H1 (cell line): Measurements from ENCODE around the gene RAB4B. TPM values are rescaled to one million over a fixed set of nuclear protein-coding genes. Genes with fewer than 3 reads are reported as not detected.

Experiments used
- CTCF ChIA-PET: fragments of 300-600 bp; sonication (Branson Sonifier 250); formaldehyde crosslinking; loops from one replicate; lab custom pipeline; 2021; ENCODE audit not compliant: partially characterized antibody; lab: Charles Lee
- POLR2A ChIA-PET: fragments of 300-600 bp; sonication (Branson Sonifier 250); formaldehyde crosslinking; loops from one replicate; lab custom pipeline; 2021; ENCODE audit warnings: inconsistent platforms; ENCODE audit not compliant: partially characterized antibody; lab: Charles Lee
- DNase-seq, 2 experiments: peaks; one replicate each; pipeline versions ENCODE4 v3.0.0 to v3.0.0-alpha.2; 2010 to 2022; ENCODE audit warnings: low spot score in 2 of 2, low read depth in 1 of 2, mixed read lengths in 1 of 2
- FAIRE-seq: peaks from 2 replicates; lab custom pipeline; 2011; peaks lifted over from hg19 to GRCh38; lab: Jason Lieb, UNC
- H2AFZ ChIP-seq: 2 replicates; pipeline ENCODE4 v1.8.1; 2012; ENCODE audit warnings: low read length, inconsistent platforms
- H2AK5ac ChIP-seq: 2 replicates; pipeline ENCODE4 v1.6.1; 2013; ENCODE audit warnings: low read depth, low read length
- H2BK120ac ChIP-seq: replicated peaks from 2 replicates; pipeline ENCODE3; 2013; ENCODE audit warnings: low read depth, low read length, inconsistent platforms
- H2BK12ac ChIP-seq: 2 replicates; pipeline ENCODE4 v1.6.1; 2013; ENCODE audit warnings: low read depth, low read length
- H2BK15ac ChIP-seq: 2 replicates; pipeline ENCODE4 v1.6.1; 2013; ENCODE audit warnings: low read length
- H2BK20ac ChIP-seq: 2 replicates; pipeline ENCODE4 v1.6.1; 2013; ENCODE audit warnings: low read length
- H2BK5ac ChIP-seq: 2 replicates; pipeline ENCODE4 v1.6.1; 2013; ENCODE audit warnings: low read depth, low read length
- H3K14ac ChIP-seq: 2 replicates; pipeline ENCODE4 v1.6.1; 2013; ENCODE audit warnings: inconsistent platforms; ENCODE audit not compliant: insufficient read length
- H3K18ac ChIP-seq: 2 replicates; pipeline ENCODE4 v1.6.1; 2013; ENCODE audit warnings: low read length; ENCODE audit errors: extremely low read depth
- H3K23ac ChIP-seq: 2 replicates; pipeline ENCODE4 v1.6.1; 2013; ENCODE audit warnings: inconsistent platforms; ENCODE audit not compliant: insufficient read length
- H3K23me2 ChIP-seq: 2 replicates; pipeline ENCODE4 v1.6.1; 2013; ENCODE audit warnings: low read depth, low read length
- H3K27ac ChIP-seq: 2 replicates; pipeline ENCODE4 v1.6.1; 2011; ENCODE audit warnings: low read depth, low read length, inconsistent platforms
- H3K27me3 ChIP-seq, 4 experiments: replicated peaks in 1 of 4; 1 replicate in 1 of 4; 2 replicates in 3 of 4; pipeline versions ENCODE4 v1.6.1 to v1.8.1; 2011 to 2013; ENCODE audit warnings: low read length in 3 of 4, mild to moderate bottlenecking in 3 of 4, inconsistent platforms in 2 of 4, mixed read lengths in 2 of 4, moderate library complexity in 1 of 4; ENCODE audit not compliant: control insufficient read depth in 3 of 4, insufficient read depth in 3 of 4; ENCODE audit errors: extremely low read depth in 1 of 4
- H3K36me3 ChIP-seq, 4 experiments: 2 replicates each; pipeline versions ENCODE4 v1.6.1 to v1.8.1; 2011 to 2013; ENCODE audit warnings: mild to moderate bottlenecking in 4 of 4, low read length in 3 of 4, moderate library complexity in 2 of 4, control low read depth in 1 of 4, inconsistent platforms in 1 of 4; ENCODE audit not compliant: insufficient read depth in 4 of 4, control insufficient read depth in 2 of 4
- H3K4ac ChIP-seq: replicated peaks from 2 replicates; pipeline ENCODE3; 2013; ENCODE audit warnings: low read length, low read depth, mixed read lengths, inconsistent platforms; ENCODE audit not compliant: insufficient read length
- H3K4me1 ChIP-seq, 4 experiments: replicated peaks in 1 of 4; 1 replicate in 1 of 4; 2 replicates in 3 of 4; pipeline versions ENCODE4 v1.6.1 to v1.8.1; 2011 to 2013; ENCODE audit warnings: low read length in 3 of 4, inconsistent platforms in 2 of 4, mixed read lengths in 1 of 4; ENCODE audit not compliant: insufficient read depth in 4 of 4, control insufficient read depth in 3 of 4
- H3K4me2 ChIP-seq, 2 experiments: 2 replicates each; pipeline versions ENCODE4 v1.6.1 to v1.8.1; 2011 to 2013; ENCODE audit warnings: low read depth in 2 of 2, low read length in 2 of 2, control low read depth in 1 of 2, inconsistent platforms in 1 of 2, mild to moderate bottlenecking in 1 of 2; ENCODE audit not compliant: insufficient read depth in 1 of 2
- H3K4me3 ChIP-seq, 4 experiments: fragments of 200-600, 300-600 bp in 1 of 4; sonication (generic), shearing (Covaris generic), sonication (Bioruptor Twin) in 1 of 4; 2 replicates each; pipeline versions ENCODE4 v1.5.1 to v1.8.1; 2011 to 2016; ENCODE audit warnings: low read length in 4 of 4, low read depth in 3 of 4, control low read depth in 2 of 4, inconsistent platforms in 2 of 4, mild to moderate bottlenecking in 2 of 4, mixed read lengths in 1 of 4, moderate library complexity in 1 of 4; ENCODE audit not compliant: insufficient read depth in 2 of 4; ENCODE audit errors: extremely low read depth in 1 of 4
- H3K56ac ChIP-seq: replicated peaks from 2 replicates; pipeline ENCODE3; 2013; ENCODE audit warnings: low read depth, mild to moderate bottlenecking, mixed read lengths, low read length, inconsistent platforms; ENCODE audit not compliant: insufficient read length
- H3K79me1 ChIP-seq: 2 replicates; pipeline ENCODE4 v1.6.1; 2013; ENCODE audit warnings: low read depth, low read length, control low read depth
- H3K79me2 ChIP-seq, 2 experiments: 2 replicates each; pipeline versions ENCODE4 v1.6.1 to v1.8.1; 2012 to 2013; ENCODE audit warnings: low read length in 2 of 2, mild to moderate bottlenecking in 2 of 2, inconsistent platforms in 1 of 2; ENCODE audit not compliant: insufficient read depth in 2 of 2, control insufficient read depth in 1 of 2
- H3K9ac ChIP-seq, 4 experiments: replicated peaks in 1 of 4; 1 replicate in 1 of 4; 2 replicates in 3 of 4; pipeline versions ENCODE4 v1.6.1 to v1.8.1; 2011 to 2013; ENCODE audit warnings: low read depth in 3 of 4, low read length in 3 of 4, control low read depth in 2 of 4, mild to moderate bottlenecking in 2 of 4, moderate library complexity in 2 of 4, inconsistent platforms in 1 of 4; ENCODE audit errors: extremely low read depth in 1 of 4
- H3K9me3 ChIP-seq, 2 experiments: 2 replicates each; pipeline versions ENCODE4 v1.6.1 to v1.8.1; 2012 to 2013; ENCODE audit warnings: mild to moderate bottlenecking in 2 of 2, moderate library complexity in 2 of 2, control low read depth in 1 of 2, inconsistent platforms in 1 of 2, low read depth in 1 of 2, low read length in 1 of 2, mixed read lengths in 1 of 2; ENCODE audit not compliant: insufficient read depth in 2 of 2
- H4K20me1 ChIP-seq, 2 experiments: replicated peaks in 1 of 2; 2 replicates each; pipeline versions ENCODE3 to v1.8.1; 2011 to 2013; ENCODE audit warnings: inconsistent platforms in 2 of 2, low read length in 2 of 2, mild to moderate bottlenecking in 1 of 2; ENCODE audit not compliant: insufficient read depth in 2 of 2, control insufficient read depth in 1 of 2
- H4K5ac ChIP-seq: 2 replicates; pipeline ENCODE4 v1.6.1; 2013; ENCODE audit warnings: low read length, low read depth, mixed read lengths, inconsistent platforms; ENCODE audit not compliant: insufficient read length
- H4K8ac ChIP-seq: 2 replicates; pipeline ENCODE4 v1.8.0; 2013; ENCODE audit warnings: mild to moderate bottlenecking, moderate library complexity, low read length, inconsistent platforms; ENCODE audit not compliant: insufficient read depth; ENCODE audit errors: extremely low read depth
- H4K91ac ChIP-seq: replicated peaks from 2 replicates; pipeline ENCODE3; 2013; ENCODE audit warnings: low read length, mixed read lengths, inconsistent platforms; ENCODE audit not compliant: insufficient read length
- CHD2 ChIP-seq: IDR thresholded peaks from 2 replicates; pipeline ENCODE4 v1.6.1; 2012; ENCODE audit warnings: low read length, improper control_type of control experiment
- CTBP2 ChIP-seq: IDR thresholded peaks from 2 replicates; pipeline ENCODE4 v1.7.0; 2011; ENCODE audit warnings: borderline replicate concordance, mild to moderate bottlenecking, moderate library complexity, mixed read lengths, low read length; ENCODE audit not compliant: insufficient read depth, insufficient read length
- GABPA ChIP-seq: IDR thresholded peaks from 2 replicates; pipeline ENCODE4 v1.6.1; 2011; ENCODE audit warnings: mild to moderate bottlenecking, low read length, moderate library complexity, borderline replicate concordance; ENCODE audit not compliant: insufficient read depth
- RFX5 ChIP-seq: IDR thresholded peaks from 2 replicates; pipeline ENCODE4 v1.6.1; 2011; ENCODE audit warnings: low read depth, low read length, improper control_type of control experiment, borderline replicate concordance
- SP1 ChIP-seq: IDR thresholded peaks from 2 replicates; pipeline ENCODE4 v1.6.1; 2011; ENCODE audit warnings: low read depth, low read length
- SRF ChIP-seq: IDR thresholded peaks from 2 replicates; pipeline ENCODE4 v1.6.1; 2011; ENCODE audit warnings: mild to moderate bottlenecking, low read depth, low read length, moderate library complexity
- TBP ChIP-seq: IDR thresholded peaks from 2 replicates; pipeline ENCODE4 v1.6.1; 2011; ENCODE audit warnings: low read depth, low read length, improper control_type of control experiment
- TCF12 ChIP-seq: IDR thresholded peaks from 2 replicates; pipeline ENCODE4 v1.6.1; 2011; ENCODE audit warnings: low read depth, mild to moderate bottlenecking, low read length
- USF2 ChIP-seq: IDR thresholded peaks from 2 replicates; pipeline ENCODE4 v1.6.1; 2011; ENCODE audit warnings: low read length, improper control_type of control experiment
- WGBS, 2 experiments: shearing (Covaris generic) in 1 of 2; methylation state at CpG; one replicate each; pipeline versions ENCODE4 v1.1.6 to v1.1.7; 2013 to 2015; ENCODE audit warnings: low lambda C conversion rate in 2 of 2, mixed read lengths in 2 of 2, inconsistent platforms in 1 of 2, low coverage in 1 of 2, missing lambda C conversion rate in 1 of 2; ENCODE audit not compliant: insufficient replicate concordance in 2 of 2, insufficient coverage in 1 of 2, insufficient read length in 1 of 2; ENCODE audit errors: extremely low coverage in 1 of 2, missing lambda C conversion rate in 1 of 2; 5-methylcytosine and 5-hydroxymethylcytosine counted together
- polyA plus RNA-seq, 7 experiments: library from polyadenylated mRNA; depleted of rRNA in 3 of 7; stranded (reverse) in 5 of 7; unstranded in 2 of 7; fragments of >200 nt in 5 of 7; fragments of 200-250 nt in 2 of 7; gene quantifications; 1 replicate in 5 of 7; 2 replicates in 1 of 7; 4 replicates in 1 of 7; pipeline versions ENCODE4 v1.2.1 to v1.2.3, GENCODE V29; 2011 to 2013; ENCODE audit warnings: missing spikeins in 2 of 7, mixed read lengths in 2 of 7
- total RNA-seq: library from RNA; stranded (reverse); fragmentation: NEBNext Ultra II Directional; extraction: Animal tissue kit (Norgen Biotek cat#: 25700); gene quantifications from 2 replicates; pipeline ENCODE4 v1.2.1, GENCODE V29; 2021
- TF ChIP-seq, protein P1 (sequence below), 3 experiments: IDR thresholded peaks; 1 replicate in 2 of 3; 2 replicates in 1 of 3; pipeline versions ENCODE4 v1.5.1 to v1.6.1; 2011; ENCODE audit warnings: low read length in 3 of 3, mild to moderate bottlenecking in 3 of 3, inconsistent platforms in 2 of 3, low read depth in 1 of 3, moderate library complexity in 1 of 3; ENCODE audit not compliant: insufficient read depth in 1 of 3; ENCODE audit errors: control extremely low read depth in 1 of 3

The RAB4B gene
- total and polyA plus RNA-seq, 2 of the 8 experiments (the other 6 are each of a cell fraction or from before 2014, with no cell fraction given): 15.9 to 28.6 TPM

DNA sequence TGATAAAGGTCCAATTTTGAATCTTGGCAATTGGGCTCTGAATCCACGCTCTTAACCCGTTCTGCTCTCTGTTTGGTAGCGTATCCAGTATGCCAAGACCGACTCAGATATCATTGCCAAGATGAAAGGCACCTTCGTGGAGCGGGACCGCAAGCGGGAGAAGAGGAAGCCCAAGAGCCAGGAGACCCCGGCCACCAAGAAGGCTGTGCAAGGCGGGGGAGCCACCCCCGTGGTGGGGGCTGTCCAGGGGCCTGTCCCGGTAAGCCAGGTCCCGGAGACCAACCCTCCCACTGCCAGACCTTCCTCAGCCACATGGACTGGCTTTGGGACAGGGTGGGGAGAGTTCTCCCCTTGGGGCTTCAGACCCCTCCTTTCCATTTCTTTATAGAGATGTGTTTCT lies 18.7 kb upstream of the RAB4B start:
- Histone ChIP-seq H3K56ac (no peak overlapping the region), H4K91ac (no peak overlapping the region), H3K27me3 (no peaks in the 10 kb centered on the region), H3K4me3 (no peak overlapping the region), H2AK5ac (no peak overlapping the region), H3K27ac (no peak overlapping the region), H3K14ac (no peak overlapping the region), H2BK20ac (no peak overlapping the region), H2AFZ (no peak overlapping the region), H3K18ac (no peak overlapping the region), H4K8ac (no peak overlapping the region; the same call in 1 of the 2 replicates), H2BK120ac (no peak overlapping the region), H3K23ac (no peak overlapping the region), H3K4me1 (no peaks in the 10 kb centered on the region; a peak in 2 of 7 replicates), H2BK15ac (no peak overlapping the region), H2BK5ac (no peak overlapping the region), H3K9me3 (no peaks in the 10 kb centered on the region), H4K5ac (no peak overlapping the region), H3K23me2 (no peaks in the 10 kb centered on the region; the same call in 1 of the 2 replicates), H3K9ac (no peak overlapping the region), H4K20me1 (peaks cover 30 to 47% of the 10 kb centered on the region in 2 experiments), H3K4me2 (no peak overlapping the region), H3K4ac (no peak overlapping the region), H2BK12ac (no peak overlapping the region), H3K36me3 (peaks cover 56 to 99% (median 82%) of the 10 kb centered on the region in 4 experiments), H3K79me2 (peaks cover 19 to 42% of the 10 kb centered on the region in 2 experiments), H3K79me1 (peaks cover 9% of the 10 kb centered on the region)
- 98% methylated on average over 13 of the region's 13 CpGs; no CpG with 5 or more reads in 1 of the 2 experiments for WGBS, 2 experiments
- FAIRE-seq (no peak), DNase-seq (no peak)
- CTCF ChIA-PET: interaction anchor here (1.2 kb wide), 1 partner anchor 14 kb away, joined by 3 read pairs; no protein-coding TSS in a partner anchor
- POLR2A ChIA-PET: interaction anchor here (0.6 to 15.7 kb wide), 8 partner anchors 9 to 1638 kb away, joined by 3 to 399 read pairs (median 4); partner anchors contain the start of genes ACTMAP, EGLN2, MIA and RAB4B
- no peak for TF ChIP-seq TBP
- no peak for TF ChIP-seq CHD2
- no peak for TF ChIP-seq CTBP2
- TF ChIP-seq USF2: no peak
- TF ChIP-seq SP1: no peak
- TF ChIP-seq TCF12: no peak
- no peak for TF ChIP-seq SRF
- TF ChIP-seq RFX5: no peak
- TF ChIP-seq GABPA: no peak
- TF ChIP-seq, protein P1, sequence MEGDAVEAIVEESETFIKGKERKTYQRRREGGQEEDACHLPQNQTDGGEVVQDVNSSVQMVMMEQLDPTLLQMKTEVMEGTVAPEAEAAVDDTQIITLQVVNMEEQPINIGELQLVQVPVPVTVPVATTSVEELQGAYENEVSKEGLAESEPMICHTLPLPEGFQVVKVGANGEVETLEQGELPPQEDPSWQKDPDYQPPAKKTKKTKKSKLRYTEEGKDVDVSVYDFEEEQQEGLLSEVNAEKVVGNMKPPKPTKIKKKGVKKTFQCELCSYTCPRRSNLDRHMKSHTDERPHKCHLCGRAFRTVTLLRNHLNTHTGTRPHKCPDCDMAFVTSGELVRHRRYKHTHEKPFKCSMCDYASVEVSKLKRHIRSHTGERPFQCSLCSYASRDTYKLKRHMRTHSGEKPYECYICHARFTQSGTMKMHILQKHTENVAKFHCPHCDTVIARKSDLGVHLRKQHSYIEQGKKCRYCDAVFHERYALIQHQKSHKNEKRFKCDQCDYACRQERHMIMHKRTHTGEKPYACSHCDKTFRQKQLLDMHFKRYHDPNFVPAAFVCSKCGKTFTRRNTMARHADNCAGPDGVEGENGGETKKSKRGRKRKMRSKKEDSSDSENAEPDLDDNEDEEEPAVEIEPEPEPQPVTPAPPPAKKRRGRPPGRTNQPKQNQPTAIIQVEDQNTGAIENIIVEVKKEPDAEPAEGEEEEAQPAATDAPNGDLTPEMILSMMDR (IDR thresholded peaks at IDR 0.05; ENCODE audit: control extremely low read depth in 1 of 3, insufficient read depth in 1 of 3, low read depth in 1 of 3, low read length in 3 of 3): no peak
